Mucosa of gallbladder (tissue), 1 donor: Measurements from ENCODE around the gene TIMMDC1. TPM values are rescaled to one million over a fixed set of nuclear protein-coding genes. Genes with fewer than 3 reads are reported as not detected.
"Not testable (repeated sequence)": the region's sequence is repeated elsewhere in the genome, so short reads cannot be mapped to it uniquely, and the experiment has no call there.

ENCODE experiments used
- DNase-seq: peaks from one replicate; pipeline ENCODE4 v3.0.0-alpha.2; 2020; ENCODE audit warnings: low spot score
- total RNA-seq: library from RNA; stranded (reverse); gene quantifications from one replicate; pipeline ENCODE4 v1.2.1, GENCODE V29; 2021
- donor health status: DM: no; HTN: no; CAD: no.

Gene TIMMDC1
- total RNA-seq, 1 donor from 2014 or later = 114 TPM

DNA sequence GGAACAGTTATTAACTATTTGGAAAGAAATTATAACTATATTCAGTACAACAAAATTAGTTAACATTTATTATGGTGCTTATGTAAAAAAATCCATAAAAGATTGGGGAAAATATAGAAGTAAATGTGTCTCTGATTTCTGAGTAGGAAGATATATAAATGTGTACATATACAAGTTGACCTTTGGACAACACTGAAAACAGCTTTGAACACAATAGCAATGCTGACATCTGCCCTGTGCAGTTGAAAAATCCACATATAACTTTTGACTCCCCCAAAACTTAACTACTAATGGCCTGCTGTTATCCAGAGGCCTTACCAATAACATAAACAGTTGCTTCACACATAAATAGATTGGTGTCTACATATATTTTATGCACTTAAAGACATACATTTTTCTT is 12.3 kb downstream of the TIMMDC1 start:
- DNase-seq = no peak

DNA sequence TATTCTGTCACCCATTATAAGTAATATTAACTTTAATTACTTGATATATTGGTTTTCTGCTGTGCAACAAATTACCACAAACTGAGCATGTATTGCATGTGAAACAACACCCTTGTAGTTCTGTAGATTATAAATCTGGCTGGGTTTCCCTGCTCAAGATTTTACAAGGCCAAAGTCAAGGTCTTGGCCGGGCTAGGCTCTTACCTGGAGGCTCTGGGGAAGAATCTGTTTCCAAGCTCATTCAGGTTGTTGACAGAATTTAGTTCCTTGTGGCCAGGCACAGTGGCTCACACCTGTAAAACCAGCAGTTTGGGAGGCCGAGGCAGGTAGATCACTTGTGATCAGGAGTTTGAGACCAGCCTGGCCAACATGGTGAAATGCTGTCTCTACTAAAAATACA is 16.3 kb downstream of the TIMMDC1 start:
- no peak for DNase-seq

DNA sequence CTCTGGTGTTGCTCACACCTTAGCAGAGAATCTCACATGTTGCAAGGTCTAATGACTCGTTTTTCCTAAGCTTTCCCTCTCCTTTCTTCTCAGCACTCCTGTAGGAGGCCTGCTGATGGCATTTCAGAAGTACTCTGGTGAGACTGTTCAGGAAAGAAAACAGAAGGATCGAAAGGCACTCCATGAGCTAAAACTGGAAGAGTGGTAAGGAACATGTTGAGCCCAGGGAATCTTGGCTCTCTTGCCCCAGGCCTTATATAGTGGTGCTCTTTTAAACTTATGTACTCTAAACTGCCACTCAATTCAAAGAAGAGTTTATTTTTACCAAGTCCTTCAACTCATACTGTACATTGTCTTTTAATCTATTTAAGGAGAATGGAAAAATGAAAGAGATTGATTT is 18.8 kb downstream of the TIMMDC1 start:
- no peak for DNase-seq

DNA sequence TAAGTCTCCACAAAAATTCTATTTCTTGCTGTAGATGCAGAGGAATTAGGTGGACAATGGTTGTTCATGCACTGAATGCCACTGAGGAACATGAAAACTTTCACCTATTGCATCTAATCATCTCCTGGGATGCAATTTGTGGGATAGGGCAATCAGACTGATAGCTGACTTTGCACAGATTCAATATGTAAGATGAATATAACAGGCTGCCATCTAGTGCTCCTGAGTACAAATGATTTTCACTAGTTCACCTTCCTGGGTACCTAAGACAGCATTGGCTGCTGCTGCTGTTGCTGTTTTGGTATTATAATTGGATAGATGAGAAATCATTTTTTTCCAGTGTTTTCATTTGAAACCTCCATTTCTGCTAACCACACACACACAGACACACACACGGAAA is 19.7 kb downstream of the TIMMDC1 start:
- DNase-seq = no peak

DNA sequence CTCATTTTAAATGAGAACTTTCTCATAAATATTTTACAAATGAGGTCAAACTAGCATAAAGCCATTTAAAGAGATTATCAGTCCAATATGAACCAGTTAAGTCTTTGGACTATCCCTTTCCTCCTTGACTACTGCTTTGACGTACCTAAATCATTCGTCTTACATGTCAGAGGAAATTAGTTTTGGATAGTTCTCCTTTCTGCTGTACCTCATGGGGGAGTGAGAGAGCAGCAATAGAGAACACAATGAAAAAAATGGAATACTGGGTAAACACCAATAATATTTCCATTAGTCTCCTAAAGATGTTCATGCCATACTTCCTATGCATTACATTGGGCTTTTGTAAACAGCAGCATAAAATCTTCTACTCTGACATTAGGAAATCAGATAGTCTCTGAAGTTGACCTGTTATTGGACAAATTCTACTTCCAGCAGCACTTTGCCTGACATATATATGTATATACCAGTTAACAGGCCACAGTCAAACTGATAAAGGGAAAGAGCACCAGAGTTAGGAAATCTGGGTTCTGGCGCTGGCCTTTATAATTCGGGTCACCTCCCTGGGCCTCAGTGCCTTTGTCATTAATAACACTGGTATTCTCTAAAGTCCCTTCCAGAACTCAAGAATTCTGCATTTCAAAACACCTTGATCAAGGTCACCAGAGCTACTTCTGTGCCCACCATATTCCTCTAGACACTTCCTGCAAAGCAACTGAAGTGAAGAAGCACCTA is 26.8 kb downstream of the TIMMDC1 start:
- DNase-seq = no peak

DNA sequence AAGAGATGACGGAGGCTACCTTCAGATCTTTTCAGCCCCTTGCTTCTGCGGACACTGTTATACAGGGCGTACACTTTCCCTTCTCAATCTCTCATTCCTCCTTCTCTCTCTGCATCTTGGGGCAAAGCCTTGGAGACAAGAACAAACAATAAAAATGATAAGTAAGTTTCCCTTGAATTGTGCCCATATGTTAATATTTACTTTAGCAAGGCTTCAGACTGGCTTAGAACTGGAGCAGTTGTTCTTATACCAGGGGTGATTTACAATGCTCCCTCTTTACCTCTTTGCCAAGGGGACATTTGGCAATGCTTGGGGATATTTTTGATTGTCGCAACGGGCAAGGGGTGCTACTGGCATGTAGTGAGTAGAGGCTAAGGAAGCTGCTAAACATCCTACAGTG is 29.4 kb downstream of the TIMMDC1 start:
- DNase-seq = no peak

DNA sequence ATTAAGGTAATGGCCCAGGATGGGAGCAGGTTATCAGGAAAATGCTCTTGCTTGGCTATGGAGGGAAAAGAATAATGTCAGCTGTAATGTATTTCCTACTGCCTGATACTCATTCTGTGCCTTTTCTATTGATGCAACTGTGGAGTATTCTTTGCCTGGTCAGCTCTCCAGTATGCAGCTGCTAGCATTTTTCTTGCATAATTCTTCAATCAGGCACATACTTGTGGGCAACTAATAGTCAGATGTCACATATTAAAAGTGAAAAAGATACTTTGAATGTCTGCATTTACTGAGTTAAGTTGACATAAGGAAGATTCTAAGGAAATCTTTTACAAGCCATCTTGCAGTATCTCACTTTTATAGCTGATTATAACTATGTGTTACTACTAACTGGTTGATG is 31.5 kb downstream of the TIMMDC1 start:
- no peak for DNase-seq

DNA sequence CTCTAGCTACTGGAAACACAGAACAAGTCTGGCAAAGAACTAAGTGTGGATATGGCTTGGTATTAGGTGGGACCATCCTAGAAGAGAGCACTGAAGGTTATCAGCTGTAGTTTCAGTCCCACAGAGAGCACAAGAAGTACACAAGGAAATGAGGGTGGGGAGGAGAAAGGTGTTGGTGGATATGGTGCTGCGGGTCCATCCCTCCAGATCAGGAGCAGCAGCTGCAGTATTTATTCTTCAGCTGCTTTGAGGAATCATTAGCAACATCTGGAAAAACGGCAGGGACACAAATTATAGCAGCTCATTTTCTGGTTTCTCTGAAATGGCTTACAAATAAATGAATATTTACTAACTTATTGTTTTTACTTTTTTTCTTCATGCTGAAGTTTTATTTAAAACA is 32.1 kb downstream of the TIMMDC1 start:
- no peak for DNase-seq

DNA sequence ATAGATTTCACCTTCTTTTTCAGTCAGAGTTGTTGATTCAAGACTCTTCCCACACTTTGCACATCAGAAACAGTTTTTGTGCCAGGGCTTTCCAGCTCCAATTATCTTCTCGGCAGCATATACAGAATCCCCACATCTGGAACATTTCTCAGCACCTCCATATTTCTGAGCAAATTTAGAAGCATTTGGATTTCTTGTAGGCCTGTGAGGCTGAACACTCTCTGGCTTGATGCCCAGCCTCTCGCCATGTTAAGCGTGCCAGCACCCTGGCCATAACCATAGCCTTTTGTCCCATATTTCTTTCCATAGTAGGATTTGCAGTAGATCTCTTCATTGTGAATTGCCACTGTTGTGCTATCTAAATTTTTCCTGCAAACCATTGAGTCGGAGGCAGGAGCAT is 32.8 kb downstream of the TIMMDC1 start:
- DNase-seq = no peak

DNA sequence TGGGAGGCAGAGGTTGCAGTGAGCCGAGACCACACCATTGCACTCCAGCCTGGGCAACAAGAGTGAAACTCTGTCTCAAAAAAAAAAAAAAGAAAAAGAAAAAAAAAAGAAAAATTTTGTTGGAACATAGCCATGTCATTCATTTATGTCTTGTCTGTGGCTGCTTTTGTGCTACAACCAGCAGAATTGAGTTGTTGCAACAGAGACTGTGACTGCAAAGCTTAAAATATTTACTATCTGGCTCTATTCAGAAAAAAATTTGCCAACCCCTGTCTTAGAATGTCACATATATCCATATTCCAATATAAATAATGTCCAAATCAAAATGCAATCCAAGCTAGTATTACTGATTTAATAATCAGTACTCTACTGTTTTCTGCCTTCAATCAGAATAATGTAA is 35.9 kb downstream of the TIMMDC1 start:
- no peak for DNase-seq

DNA sequence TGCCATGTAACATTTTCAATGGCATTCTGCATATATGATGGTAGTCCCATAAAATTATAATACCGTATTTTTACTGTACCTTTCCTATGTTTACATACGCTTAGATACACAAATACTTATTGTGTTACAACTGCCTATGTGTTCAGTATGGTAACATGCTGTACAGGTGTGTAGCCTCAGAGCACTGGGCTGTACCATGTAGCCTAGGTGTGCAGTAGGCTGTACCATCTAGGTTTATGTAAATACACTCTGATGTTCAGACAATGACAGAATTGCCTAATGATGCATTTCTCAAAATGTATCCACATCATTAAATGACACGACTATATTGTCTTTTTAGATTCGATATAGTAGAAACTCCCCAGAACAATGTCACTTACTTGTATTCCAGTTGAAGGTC is 38.4 kb downstream of the TIMMDC1 start:
- no peak for DNase-seq

DNA sequence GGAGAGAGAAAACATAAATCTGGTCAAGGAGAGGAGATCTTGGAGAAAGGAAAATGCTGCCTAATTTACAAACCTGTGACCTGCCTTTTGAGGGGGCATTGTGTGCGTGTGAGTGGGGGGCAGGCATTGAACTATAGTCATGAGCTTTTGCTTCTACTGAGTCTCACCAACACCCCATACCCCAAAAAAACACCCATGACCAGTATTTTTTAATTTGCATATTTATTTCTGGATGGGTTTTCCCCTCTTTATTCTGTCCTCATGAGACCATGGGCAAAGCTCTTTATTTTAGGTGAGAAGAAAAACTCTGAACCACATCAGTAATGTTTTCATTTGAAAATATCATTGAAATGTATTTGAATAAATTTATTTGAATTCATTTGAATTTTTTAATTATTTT is 40.4 kb downstream of the TIMMDC1 start:
- DNase-seq = no peak

DNA sequence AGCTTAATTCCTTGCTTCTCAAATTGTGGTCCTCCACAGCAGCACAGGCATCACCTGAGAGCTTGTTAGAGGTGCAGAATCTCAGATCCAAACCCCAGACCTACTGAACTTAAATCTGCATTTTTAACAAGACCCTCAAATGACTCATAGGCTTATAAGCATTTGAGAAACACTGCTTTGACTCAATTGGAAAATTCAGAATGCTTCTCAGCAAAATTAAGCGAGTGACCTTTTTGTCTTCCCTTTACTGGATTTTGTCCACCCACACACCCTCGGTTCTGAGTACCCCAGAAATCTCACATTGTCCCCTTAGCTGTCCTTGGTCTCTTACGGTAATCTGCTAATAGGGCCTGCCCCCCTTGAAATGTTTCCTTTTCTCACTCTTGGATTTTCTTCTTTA is 43.2 kb downstream of the TIMMDC1 start:
- DNase-seq = no peak

DNA sequence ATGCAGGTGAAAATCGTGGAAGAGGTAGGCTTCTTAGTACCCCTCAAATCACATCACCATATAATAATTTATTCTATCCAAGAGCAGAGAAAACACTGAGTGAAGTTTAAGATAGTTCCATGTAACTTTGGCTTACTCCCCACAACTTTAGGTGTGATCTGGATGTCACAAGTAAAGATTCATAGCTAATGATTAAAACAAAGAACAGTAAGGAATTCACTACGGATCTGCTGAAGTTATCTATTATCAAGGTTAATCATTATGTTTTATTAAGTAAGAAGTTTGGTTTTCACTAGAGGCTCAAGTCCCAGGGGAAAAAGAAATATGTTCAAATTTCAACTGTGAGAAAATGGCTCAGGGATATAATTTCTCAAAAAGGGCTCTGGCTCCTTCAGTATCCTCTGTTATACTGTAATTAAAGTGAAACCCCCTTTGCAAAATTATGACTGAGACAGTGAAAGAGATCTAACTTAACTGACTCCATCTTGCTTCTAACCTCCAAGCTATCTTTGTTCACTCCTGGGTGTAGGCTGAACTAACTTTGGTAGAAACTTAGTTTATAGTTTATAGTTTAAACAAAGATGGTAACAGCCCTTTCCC is 43.9 kb downstream of the TIMMDC1 start:
- DNase-seq = no peak

DNA sequence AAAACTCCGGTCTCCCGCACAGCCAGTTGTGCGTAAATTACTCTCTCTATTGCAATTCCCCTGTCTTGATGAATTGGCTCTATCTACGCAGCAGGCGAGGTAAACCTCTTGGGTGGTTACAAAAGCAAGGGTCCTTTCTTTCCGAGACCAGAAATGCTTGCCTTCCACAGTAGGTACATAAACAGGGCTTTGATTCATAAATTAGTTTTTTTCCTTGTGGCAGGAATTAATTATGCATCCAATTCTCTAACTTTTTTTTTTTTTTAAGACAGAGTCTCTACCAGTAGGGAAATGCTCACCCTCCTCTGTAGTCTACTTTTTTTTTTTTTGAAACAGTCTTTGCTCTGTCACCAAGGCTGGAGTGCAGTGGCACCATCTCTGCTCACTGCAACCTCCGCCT is 44.8 kb downstream of the TIMMDC1 start:
- DNase-seq = no peak

DNA sequence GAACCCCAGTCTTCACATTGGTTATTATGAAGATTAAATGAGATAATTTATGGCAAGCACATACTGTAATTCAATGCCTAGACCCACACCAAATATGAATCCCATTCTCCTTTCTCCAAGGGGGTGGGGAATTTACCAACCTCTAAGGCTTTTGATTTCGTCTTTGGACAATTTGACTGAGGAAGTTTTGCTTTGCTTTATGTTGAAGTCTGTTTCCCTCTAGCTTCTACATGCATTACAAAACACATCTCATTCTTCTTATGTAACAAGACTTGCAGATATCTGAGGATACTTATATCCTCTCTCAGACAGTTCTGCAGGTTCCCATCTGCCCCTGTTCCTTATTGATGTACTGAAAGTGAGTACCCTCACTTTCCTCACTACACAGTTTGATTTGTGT is 48.9 kb downstream of the TIMMDC1 start:
- no peak for DNase-seq

DNA sequence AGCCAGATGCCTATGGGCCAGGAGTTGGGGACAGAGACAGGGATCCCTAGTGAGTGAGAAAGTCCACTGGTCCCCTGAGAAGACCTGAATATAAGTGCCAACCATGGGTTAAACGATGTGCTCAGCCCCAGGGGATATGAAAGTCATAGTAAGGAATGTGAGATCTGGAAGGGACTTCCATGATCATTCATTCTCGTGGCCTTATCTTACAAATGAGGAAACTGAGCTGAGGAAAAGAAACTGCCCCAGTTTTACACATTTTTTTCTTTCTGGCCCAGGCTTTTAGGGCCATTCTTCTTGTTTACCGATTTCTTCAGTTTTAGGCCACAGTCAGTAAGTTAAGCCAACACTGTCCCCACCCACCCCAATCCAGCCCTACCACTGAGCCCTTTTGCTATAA is 50.0 kb downstream of the TIMMDC1 start:
- no peak for DNase-seq

DNA sequence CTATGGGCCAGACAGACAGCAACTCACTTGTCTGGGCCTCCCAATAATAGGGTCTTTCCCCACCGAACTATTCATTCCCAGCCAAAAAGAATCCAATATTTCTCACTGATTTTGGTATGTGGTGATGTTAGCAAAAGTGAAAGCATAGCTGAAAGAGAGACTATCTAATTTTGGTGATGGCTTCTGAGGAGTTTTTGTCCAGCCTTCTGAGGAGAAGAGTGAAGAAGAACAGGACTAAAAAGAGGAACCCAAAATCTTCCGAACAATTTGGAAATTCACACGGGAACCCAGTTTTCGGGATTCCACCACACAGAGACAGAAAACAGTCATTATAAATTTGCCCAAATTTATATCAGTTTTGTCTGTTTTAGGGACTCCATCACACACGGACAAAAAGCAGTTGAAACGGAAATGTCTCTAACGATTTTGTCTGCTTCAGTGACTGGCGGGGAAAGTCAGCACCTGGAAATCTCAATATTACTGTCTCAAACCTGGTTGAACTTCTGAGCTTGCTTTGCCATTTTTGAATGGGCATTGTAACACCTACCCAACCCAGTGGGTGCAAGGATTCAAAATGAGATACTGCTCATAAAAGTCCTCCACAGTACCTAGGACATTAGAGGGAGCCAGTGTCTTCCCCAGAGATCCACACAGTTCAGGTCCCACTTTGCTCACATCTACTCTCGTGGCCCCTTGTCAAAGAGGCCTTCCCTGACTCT is 52.0 kb downstream of the TIMMDC1 start:
- no peak for DNase-seq

DNA sequence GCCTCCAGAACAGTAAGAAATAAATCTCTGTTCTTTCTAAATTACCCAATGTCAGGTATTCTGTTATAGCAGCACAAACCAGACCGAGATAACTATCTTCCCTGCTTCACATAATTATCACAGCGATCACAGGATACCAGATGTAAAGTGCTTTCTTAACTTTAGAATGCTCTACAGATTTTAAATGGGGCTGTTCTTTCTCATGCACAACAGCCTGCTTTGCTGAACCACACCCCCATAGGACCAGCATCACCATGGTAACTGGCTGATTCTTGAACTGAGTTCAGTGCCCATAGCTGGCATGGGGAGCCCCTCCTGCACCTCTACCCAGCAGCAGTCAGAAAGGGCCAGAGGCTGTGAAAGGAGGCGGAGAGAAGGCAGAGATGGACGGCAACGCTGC is 53.3 kb downstream of the TIMMDC1 start:
- DNase-seq = no peak

DNA sequence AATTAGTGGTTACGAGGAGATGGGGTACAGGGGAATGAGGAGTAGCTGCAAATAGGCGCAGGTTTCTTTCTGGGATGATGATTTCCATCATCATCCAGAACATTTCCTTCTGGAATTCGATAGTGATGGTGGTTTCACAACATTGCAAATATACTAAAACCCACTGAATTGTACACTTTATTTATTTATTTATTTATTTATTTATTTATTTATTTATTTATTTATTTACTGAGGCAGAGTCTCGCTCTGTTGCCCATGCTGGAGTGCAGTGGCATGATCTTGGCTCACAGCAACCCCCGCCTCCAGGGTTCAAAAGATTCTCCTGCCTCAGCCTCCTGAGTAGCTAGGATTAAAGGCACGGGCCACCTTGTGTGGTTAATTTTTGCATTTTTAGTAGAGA is 54.6 kb downstream of the TIMMDC1 start:
- not testable (repeated sequence) for DNase-seq

DNA sequence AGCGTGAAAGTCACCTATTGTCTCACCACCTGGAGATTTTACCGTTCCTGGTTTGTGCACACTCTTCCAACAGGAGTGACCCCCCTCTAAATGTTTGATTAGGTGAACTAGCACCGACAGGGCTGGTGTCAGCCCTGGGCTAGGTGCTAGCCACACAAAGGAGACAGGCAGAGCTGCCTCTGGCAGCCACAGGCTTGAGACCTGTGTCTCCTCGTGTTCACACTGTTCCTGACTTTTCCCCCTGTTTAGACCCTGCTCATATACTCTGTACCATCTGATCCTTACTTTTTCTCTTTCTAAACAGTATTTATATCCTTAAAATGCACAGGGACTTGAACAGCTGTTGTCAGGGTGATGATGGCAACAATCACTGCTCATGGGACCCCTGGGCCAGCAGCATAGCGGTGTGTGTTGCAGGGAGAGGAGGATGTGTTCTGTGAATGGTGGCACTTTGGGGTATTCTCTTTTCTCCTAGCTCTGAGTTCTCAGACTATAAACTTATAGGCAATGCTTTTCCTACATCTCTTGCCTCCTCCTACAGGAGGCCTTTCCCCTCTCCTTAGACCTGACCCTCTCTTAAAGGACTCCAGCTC is 55.6 kb downstream of the TIMMDC1 start:
- no peak for DNase-seq

DNA sequence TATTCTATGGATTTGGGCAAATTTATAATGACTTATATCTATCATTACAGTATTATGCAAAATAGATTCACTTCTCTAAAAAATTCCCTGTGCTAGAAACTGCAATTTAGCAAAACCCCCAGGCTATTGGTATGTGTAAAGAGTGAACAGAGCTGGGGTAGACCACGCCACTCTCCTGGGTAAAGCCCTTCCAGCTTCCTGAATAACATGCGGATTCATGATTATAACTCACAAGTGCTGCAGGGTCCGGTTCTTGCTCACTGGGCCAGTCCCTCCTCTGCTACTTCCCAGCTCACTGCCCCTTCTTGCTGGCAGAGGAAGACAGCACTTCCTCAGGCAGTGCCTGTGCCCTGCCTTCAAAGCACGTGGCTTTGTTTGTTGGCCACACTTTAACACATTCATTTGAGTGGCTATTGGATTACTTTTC is 57.0 kb downstream of the TIMMDC1 start:
- DNase-seq = no peak

DNA sequence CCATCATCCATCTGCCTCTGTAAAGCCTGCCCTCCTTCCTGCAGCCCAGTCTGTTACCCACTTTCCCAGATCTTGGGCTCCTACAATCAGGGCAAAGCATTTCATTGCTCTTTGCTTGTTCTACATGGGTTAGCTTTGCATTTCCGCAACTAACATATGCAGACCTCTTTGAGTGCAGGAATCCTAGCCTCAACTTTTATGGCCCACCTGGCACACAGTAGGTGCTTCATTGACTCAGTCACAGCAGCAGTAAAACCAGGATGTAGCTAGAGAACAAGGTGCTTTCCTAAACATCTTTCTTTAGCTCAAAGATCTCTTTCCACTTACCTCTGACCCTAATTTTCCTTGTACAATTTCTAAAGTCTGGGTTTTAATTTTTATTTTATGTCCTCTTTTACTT is 57.6 kb downstream of the TIMMDC1 start:
- DNase-seq = no peak
